Panc1 (cell line): ENCODE data around the gene KCND3. TPM values are rescaled to one million over a fixed set of nuclear protein-coding genes. Genes with fewer than 3 reads are reported as not detected.

ENCODE experiments used
- ATAC-seq: fragments of 200-7000 bp; cut with Tn5 transposase; 2 replicates; pipeline ENCODE4 v1.9.1; 2020; ENCODE audit warnings: mild to moderate bottlenecking, moderate library complexity
- BruUV-seq: library from RNA; stranded (reverse); fragments of 400-500 nt; replicated peaks from 2 replicates; lab custom pipeline; 2021; lab: Mats Ljungman, UMichigan
- CTCF ChIA-PET: fragments of 300-600 bp; sonication (Branson Sonifier 250); formaldehyde crosslinking; loops from one replicate; lab custom pipeline; 2022; ENCODE audit warnings: antibody characterized with exemption; lab: Charles Lee
- POLR2A ChIA-PET: fragments of 300-600 bp; sonication (Branson Sonifier 250); formaldehyde crosslinking; loops from one replicate; lab custom pipeline; 2022; ENCODE audit warnings: antibody characterized with exemption; lab: Charles Lee
- DNase-seq: peaks from one replicate; pipeline ENCODE4 v3.0.0-alpha.2; 2010; ENCODE audit warnings: low read depth, low spot score
- H3K27ac ChIP-seq: 2 replicates; pipeline ENCODE4 v1.5.1; 2011; ENCODE audit warnings: mild to moderate bottlenecking, low read length, inconsistent platforms
- H3K27me3 ChIP-seq: fragments of 200-500 bp; sonication (Bioruptor generic); 2 replicates; pipeline ENCODE4 v1.6.0; 2014; ENCODE audit warnings: low read length, inconsistent platforms; ENCODE audit not compliant: control insufficient read depth, insufficient read depth
- H3K36me3 ChIP-seq: fragments of 200-500 bp; sonication (Bioruptor generic); 2 replicates; pipeline ENCODE4 v1.5.1; 2014; ENCODE audit warnings: inconsistent platforms, mild to moderate bottlenecking, low read length, moderate library complexity; ENCODE audit not compliant: control insufficient read depth, insufficient read depth
- H3K4me1 ChIP-seq: 2 replicates; pipeline ENCODE4 v1.5.1; 2011; ENCODE audit warnings: inconsistent platforms, mild to moderate bottlenecking, low read length, moderate library complexity; ENCODE audit not compliant: control insufficient read depth, insufficient read depth
- H3K4me3 ChIP-seq, 2 experiments: 2 replicates each; pipeline ENCODE4 v1.5.1; 2011 to 2012; ENCODE audit warnings: low read depth in 2 of 2, low read length in 2 of 2, mild to moderate bottlenecking in 2 of 2, inconsistent platforms in 1 of 2, moderate library complexity in 1 of 2
- H3K9me3 ChIP-seq: fragments of 200-500 bp; sonication (Bioruptor generic); 2 replicates; pipeline ENCODE4 v1.5.1; 2014; ENCODE audit warnings: low read depth, mild to moderate bottlenecking, inconsistent platforms, low read length, moderate library complexity; ENCODE audit not compliant: control insufficient read depth, insufficient read depth
- POLR2AphosphoS5 ChIP-seq: IDR thresholded peaks from 2 replicates; pipeline ENCODE4 v1.6.1; 2012; ENCODE audit warnings: mild to moderate bottlenecking, low read depth, low read length, moderate library complexity
- SIN3A ChIP-seq: IDR thresholded peaks from 2 replicates; pipeline ENCODE4 v1.6.1; 2012; ENCODE audit warnings: low read depth, mild to moderate bottlenecking, low read length, moderate library complexity, borderline replicate concordance; ENCODE audit not compliant: insufficient read depth
- TCF7L2 ChIP-seq: IDR thresholded peaks from 2 replicates; pipeline ENCODE4 v1.6.1; 2011; ENCODE audit warnings: mild to moderate bottlenecking, low read depth, low read length, inconsistent platforms
- in situ Hi-C: cut with HindIII; loops from 2 replicates; pipeline ENCODE4 v1.10.0; 2016; ENCODE audit warnings: low sequenced_read_pairs, low pct_unique_long_range_greater_than_20kb
- intact Hi-C: fragments of 100-400 bp; cut with micrococcal nuclease; formaldehyde crosslinking; loops from one replicate; pipeline ENCODE4 v1.10.0; 2022; ENCODE audit not compliant: unreplicated experiment
- total RNA-seq: library from RNA; stranded (reverse); gene quantifications from one replicate; pipeline ENCODE4 v1.2.1, GENCODE V29; 2021; ENCODE audit not compliant: unreplicated experiment
- TF ChIP-seq, protein P1 (sequence below): fragments of 450-650 bp; IDR thresholded peaks from 2 replicates; pipeline ENCODE4 v1.5.1; 2017; ENCODE audit warnings: mild to moderate bottlenecking
- TF ChIP-seq, protein P2 (sequence below), 2 experiments: IDR thresholded peaks; 2 replicates each; pipeline ENCODE4 v1.6.1; 2011 to 2012; ENCODE audit warnings: low read depth in 2 of 2, control low read depth in 1 of 2, low read length in 1 of 2, mild to moderate bottlenecking in 1 of 2, moderate library complexity in 1 of 2; ENCODE audit not compliant: insufficient read depth in 1 of 2

Gene KCND3
- total RNA-seq, 1 experiment from 2014 or later = not detected

DNA sequence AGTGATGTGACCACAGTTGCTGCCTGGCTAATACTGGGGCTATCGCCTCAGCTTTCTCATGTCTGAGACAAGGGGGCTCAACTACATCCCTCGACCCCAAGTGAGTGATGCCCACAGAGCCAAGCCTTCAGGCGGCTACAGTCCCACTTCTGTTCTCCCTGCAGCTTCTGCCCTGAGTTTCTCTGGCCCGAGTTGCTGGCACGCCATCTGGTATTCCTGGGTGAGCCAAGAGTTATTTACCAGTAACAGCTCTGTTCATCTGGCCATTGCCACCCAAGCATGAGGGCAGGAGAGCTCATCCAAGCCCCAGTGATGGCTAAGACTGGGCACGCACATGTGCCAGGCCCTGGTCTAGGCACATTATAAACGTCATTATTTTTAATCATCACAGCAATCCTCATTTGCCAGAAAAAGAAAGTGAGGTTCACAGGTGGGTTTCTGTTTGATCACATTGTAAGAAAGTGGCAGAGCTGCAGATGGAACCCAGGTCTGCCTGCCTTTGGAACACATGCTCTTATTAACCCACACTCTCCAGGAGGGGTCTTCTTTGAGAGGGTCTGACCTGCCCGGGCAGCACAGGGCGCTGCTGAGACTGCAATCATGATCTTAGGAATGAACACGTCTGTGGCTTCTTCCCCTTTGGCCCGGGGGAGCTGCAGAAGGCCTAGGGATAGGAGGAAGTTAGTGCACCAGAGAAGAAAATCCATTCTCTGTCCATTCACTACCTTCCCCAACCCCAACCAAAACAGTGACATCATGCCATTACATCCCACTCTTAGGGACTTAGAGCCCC is 27.5 kb downstream of the KCND3 start:
- CTCF ChIA-PET = no interaction called here
- BruUV-seq = no TSS peak
- POLR2A ChIA-PET = no interaction called here
- ATAC-seq (no peak), DNase-seq (no peak)
- Histone ChIP-seq H3K36me3 (no peaks in the 10 kb centered on the region), H3K4me1 (no peaks in the 10 kb centered on the region), H3K27me3 (no peaks in the 10 kb centered on the region; the same call in 1 of the 2 replicates), H3K4me3 (no peak overlapping the region), H3K9me3 (no peaks in the 10 kb centered on the region), H3K27ac (no peak overlapping the region)
- TF ChIP-seq, protein P1, sequence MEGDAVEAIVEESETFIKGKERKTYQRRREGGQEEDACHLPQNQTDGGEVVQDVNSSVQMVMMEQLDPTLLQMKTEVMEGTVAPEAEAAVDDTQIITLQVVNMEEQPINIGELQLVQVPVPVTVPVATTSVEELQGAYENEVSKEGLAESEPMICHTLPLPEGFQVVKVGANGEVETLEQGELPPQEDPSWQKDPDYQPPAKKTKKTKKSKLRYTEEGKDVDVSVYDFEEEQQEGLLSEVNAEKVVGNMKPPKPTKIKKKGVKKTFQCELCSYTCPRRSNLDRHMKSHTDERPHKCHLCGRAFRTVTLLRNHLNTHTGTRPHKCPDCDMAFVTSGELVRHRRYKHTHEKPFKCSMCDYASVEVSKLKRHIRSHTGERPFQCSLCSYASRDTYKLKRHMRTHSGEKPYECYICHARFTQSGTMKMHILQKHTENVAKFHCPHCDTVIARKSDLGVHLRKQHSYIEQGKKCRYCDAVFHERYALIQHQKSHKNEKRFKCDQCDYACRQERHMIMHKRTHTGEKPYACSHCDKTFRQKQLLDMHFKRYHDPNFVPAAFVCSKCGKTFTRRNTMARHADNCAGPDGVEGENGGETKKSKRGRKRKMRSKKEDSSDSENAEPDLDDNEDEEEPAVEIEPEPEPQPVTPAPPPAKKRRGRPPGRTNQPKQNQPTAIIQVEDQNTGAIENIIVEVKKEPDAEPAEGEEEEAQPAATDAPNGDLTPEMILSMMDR = no peak
- TF ChIP-seq POLR2AphosphoS5 = no peak
- TF ChIP-seq, protein P2, sequence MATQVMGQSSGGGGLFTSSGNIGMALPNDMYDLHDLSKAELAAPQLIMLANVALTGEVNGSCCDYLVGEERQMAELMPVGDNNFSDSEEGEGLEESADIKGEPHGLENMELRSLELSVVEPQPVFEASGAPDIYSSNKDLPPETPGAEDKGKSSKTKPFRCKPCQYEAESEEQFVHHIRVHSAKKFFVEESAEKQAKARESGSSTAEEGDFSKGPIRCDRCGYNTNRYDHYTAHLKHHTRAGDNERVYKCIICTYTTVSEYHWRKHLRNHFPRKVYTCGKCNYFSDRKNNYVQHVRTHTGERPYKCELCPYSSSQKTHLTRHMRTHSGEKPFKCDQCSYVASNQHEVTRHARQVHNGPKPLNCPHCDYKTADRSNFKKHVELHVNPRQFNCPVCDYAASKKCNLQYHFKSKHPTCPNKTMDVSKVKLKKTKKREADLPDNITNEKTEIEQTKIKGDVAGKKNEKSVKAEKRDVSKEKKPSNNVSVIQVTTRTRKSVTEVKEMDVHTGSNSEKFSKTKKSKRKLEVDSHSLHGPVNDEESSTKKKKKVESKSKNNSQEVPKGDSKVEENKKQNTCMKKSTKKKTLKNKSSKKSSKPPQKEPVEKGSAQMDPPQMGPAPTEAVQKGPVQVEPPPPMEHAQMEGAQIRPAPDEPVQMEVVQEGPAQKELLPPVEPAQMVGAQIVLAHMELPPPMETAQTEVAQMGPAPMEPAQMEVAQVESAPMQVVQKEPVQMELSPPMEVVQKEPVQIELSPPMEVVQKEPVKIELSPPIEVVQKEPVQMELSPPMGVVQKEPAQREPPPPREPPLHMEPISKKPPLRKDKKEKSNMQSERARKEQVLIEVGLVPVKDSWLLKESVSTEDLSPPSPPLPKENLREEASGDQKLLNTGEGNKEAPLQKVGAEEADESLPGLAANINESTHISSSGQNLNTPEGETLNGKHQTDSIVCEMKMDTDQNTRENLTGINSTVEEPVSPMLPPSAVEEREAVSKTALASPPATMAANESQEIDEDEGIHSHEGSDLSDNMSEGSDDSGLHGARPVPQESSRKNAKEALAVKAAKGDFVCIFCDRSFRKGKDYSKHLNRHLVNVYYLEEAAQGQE (IDR thresholded peaks at IDR 0.05; ENCODE audit: insufficient read depth in 1 of 2, low read depth in 2 of 2, low read length in 1 of 2) = no peak
- no peak for TF ChIP-seq SIN3A
- intact Hi-C loops (no loop called here), in situ Hi-C loops (no loop called here)

DNA sequence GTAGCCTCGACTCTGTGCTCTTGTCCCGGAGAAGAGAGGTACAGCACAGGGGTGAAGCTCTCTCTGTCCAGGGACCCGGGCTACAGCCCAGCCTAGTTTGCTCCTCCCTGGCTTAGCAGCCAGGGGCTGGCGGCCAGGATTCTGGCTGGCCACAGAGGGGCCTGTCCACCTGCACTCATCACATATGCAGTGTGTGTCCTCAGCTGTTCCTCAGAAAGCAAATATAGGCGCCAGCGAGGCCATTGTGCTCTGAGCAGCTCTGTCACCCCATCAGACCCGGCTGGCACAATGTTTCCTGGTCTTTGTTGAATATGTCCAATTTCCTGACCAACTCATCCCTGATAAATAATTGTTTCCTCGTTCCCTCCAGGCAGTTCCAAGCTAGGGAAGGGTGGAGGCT is 28.5 kb downstream of the KCND3 start:
- H3K9me3 ChIP-seq = no peaks in the 10 kb centered on the region
- BruUV-seq = no TSS peak
- no peaks in the 10 kb centered on the region for H3K4me1 ChIP-seq
- no peak overlapping the region for H3K4me3 ChIP-seq
- no peaks in the 10 kb centered on the region for H3K36me3 ChIP-seq
- intact Hi-C loops (no loop called here), in situ Hi-C loops (no loop called here)
- ChIA-PET CTCF (no interaction called here), POLR2A (no interaction called here)
- no peak overlapping the region for H3K27ac ChIP-seq
- H3K27me3 ChIP-seq = no peaks in the 10 kb centered on the region; the same call in 1 of the 2 replicates
- TF ChIP-seq POLR2AphosphoS5 (no peak), TCF7L2 (no peak), SIN3A (no peak)
- TF ChIP-seq, protein P1 = no peak
- TF ChIP-seq, protein P2 (IDR thresholded peaks at IDR 0.05; ENCODE audit: insufficient read depth in 1 of 2, low read depth in 2 of 2, low read length in 1 of 2) = no peak
- no peak for ATAC-seq
- DNase-seq = no peak
